WI38 (cell line): ENCODE data around the gene NAV3.

Source experiments
- H3K4me3 ChIP-seq: 2 replicates; pipeline ENCODE4 v1.5.1; 2011; ENCODE audit warnings: low read depth, mild to moderate bottlenecking, control low read depth, low read length
- CTCF ChIP-seq: IDR thresholded peaks from 2 replicates; pipeline ENCODE4 v1.5.1; 2012; ENCODE audit warnings: low read depth, mild to moderate bottlenecking, control low read depth, low read length

The NAV3 gene

GRCh38 chr12:77817276-77817675, 13.4 kb upstream of the NAV3 start:
- no peak for TF ChIP-seq CTCF

GRCh38 chr12:77818351-77818750, 12.3 kb upstream of the NAV3 start:
- H3K4me3 ChIP-seq, result no peak overlapping the region
- TF ChIP-seq CTCF, result no peak

More at GRCh38 chr12:77817276-77817675, 13.4 kb upstream of the NAV3 start:
- no peak overlapping the region for H3K4me3 ChIP-seq

- no peak for TF ChIP-seq CTCF
- H3K4me3 ChIP-seq, result no peak overlapping the region
Observed at GRCh38 chr12:77821699-77822203, 8.9 kb upstream of the NAV3 start.

GRCh38 chr12:77833329-77833728, 2.6 kb downstream of the NAV3 start:
- H3K4me3 ChIP-seq, result no peak overlapping the region
- TF ChIP-seq CTCF, result no peak

- H3K4me3 ChIP-seq, result no peak overlapping the region
- TF ChIP-seq CTCF, result no peak
Observed at GRCh38 chr12:77834618-77835017, 3.9 kb downstream of the NAV3 start.

- no peak for TF ChIP-seq CTCF
Observed at GRCh38 chr12:77835969-77836368, 5.3 kb downstream of the NAV3 start.

GRCh38 chr12:77837876-77838291, 7.2 kb downstream of the NAV3 start:
- no peak overlapping the region for H3K4me3 ChIP-seq
- TF ChIP-seq CTCF, result no peak

More at GRCh38 chr12:77835969-77836368, 5.3 kb downstream of the NAV3 start:
- no peak overlapping the region for H3K4me3 ChIP-seq
